Tibial artery (tissue), 4 donors: Measurements from ENCODE around the gene FUT4.
"Not testable (repeated sequence)": the region's sequence is repeated elsewhere in the genome, so short reads cannot be mapped to it uniquely, and the experiment has no call there.

Experiments
- DNase-seq, 2 donors: peaks; one replicate each; pipeline ENCODE4 v3.0.0-alpha.2; 2019
- H3K27ac ChIP-seq, 2 donors: fragments of 200-600 bp; sonication (generic) in 1 of 2; 1 replicate in 1 of 2; 2 replicates in 1 of 2; pipeline ENCODE4 v1.5.1; 2018 to 2019; ENCODE audit warnings: mild to moderate bottlenecking in 1 of 2
- H3K27me3 ChIP-seq, 2 donors: fragments of 200-600 bp; sonication (generic) in 1 of 2; one replicate each; pipeline versions ENCODE4 v1.5.1 to v1.6.0; 2016 to 2019
- H3K36me3 ChIP-seq, 3 donors: fragments of 200-600 bp; sonication (generic) in 2 of 3; one replicate each; pipeline ENCODE4 v1.5.1; 2016 to 2019; ENCODE audit warnings: mild to moderate bottlenecking in 2 of 3
- H3K4me1 ChIP-seq, 4 donors: fragments of 200-600 bp; sonication (generic) in 2 of 4; 1 replicate in 3 of 4; 2 replicates in 1 of 4; pipeline ENCODE4 v1.5.1; 2016 to 2019
- H3K4me3 ChIP-seq, 2 donors: fragments of 200-600 bp; sonication (generic) in 1 of 2; 1 replicate in 1 of 2; 2 replicates in 1 of 2; pipeline ENCODE4 v1.5.1; 2018 to 2019; ENCODE audit warnings: mild to moderate bottlenecking in 2 of 2
- H3K9me3 ChIP-seq, 3 donors: fragments of 200-600 bp; sonication (generic) in 1 of 3; one replicate each; pipeline ENCODE4 v1.5.1; 2016 to 2019
- intact Hi-C: fragments of 100-400 bp; cut with DNase I; formaldehyde crosslinking; loops from one replicate; pipeline ENCODE4 v1.15.0; 2023; ENCODE audit warnings: low total_unique reads
- TF ChIP-seq, protein P1 (sequence below), 2 experiments: fragments of 200-600 bp in 1 of 2; fragments of 450-650 bp in 1 of 2; IDR thresholded peaks; one replicate each; pipeline ENCODE4 v1.5.1; 2017 to 2019; ENCODE audit warnings: antibody characterized with exemption in 2 of 2, mild to moderate bottlenecking in 1 of 2, moderate library complexity in 1 of 2

Gene FUT4

DNA sequence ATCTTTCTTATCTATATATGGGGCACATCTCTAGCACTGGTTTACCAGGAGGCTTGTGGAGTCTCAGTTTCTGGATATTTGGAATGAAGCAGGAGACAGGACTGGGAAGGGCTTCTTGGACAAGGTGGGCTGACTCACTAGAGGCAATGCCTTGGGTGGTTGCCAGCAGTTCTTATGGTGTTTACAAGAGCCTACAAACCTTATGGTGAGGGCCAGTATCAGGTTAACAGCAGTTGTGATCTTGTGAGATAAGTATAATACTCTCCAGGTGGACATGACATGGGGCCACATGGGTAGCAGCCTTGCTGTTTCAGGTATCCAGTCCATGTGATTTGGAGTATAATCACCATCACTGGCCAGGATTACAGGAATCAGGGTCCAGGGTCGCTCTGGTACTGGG, 10.2 kb downstream of the FUT4 start:
- H3K27me3 ChIP-seq = no peaks in the 10 kb centered on the region
- no peak overlapping the region for H3K27ac ChIP-seq
- H3K4me3 ChIP-seq = no peak overlapping the region
- intact Hi-C loops = no loop called here
- H3K9me3 ChIP-seq = no peaks in the 10 kb centered on the region
- no peak for DNase-seq
- H3K4me1 ChIP-seq = peaks cover 0 to 35% (median 6%) of the 10 kb centered on the region in 4 donors
- H3K36me3 ChIP-seq = no peaks in the 10 kb centered on the region
- TF ChIP-seq, protein P1, sequence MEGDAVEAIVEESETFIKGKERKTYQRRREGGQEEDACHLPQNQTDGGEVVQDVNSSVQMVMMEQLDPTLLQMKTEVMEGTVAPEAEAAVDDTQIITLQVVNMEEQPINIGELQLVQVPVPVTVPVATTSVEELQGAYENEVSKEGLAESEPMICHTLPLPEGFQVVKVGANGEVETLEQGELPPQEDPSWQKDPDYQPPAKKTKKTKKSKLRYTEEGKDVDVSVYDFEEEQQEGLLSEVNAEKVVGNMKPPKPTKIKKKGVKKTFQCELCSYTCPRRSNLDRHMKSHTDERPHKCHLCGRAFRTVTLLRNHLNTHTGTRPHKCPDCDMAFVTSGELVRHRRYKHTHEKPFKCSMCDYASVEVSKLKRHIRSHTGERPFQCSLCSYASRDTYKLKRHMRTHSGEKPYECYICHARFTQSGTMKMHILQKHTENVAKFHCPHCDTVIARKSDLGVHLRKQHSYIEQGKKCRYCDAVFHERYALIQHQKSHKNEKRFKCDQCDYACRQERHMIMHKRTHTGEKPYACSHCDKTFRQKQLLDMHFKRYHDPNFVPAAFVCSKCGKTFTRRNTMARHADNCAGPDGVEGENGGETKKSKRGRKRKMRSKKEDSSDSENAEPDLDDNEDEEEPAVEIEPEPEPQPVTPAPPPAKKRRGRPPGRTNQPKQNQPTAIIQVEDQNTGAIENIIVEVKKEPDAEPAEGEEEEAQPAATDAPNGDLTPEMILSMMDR (IDR thresholded peaks at IDR 0.05) = no peak

DNA sequence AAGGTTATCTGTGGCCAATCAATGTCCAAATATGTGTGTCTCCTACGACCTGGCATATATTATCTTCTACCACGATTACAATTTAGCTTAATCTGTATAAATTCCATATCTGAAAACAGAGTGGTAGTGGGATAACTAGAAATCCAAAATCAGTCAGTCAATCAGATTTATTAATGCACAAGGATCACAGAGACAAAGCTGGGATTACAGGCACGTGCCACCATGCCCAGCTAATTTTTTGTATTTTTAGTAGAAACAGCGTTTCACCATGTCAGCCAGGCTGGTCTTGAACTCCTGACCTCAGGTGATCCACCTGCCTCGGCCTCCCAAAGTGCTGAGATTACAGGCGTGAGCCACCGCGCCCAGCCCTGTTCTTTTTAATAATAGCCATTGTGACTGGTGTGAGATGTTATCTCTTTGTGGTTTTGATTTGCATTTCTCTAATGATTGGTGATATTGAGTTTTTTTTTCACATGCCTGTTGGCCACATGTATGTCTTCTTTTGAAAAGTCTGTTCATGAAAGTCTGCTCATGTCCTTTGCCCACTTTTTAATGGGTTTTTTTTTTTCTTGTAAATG, 12.1 kb downstream of the FUT4 start:
- DNase-seq, H3K27me3 ChIP-seq, H3K36me3 ChIP-seq, H3K9me3 ChIP-seq, intact Hi-C loops, H3K27ac ChIP-seq, H3K4me3 ChIP-seq: not testable (repeated sequence)
- peaks cover 0 to 31% (median 2%) of the 10 kb centered on the region in 4 donors for H3K4me1 ChIP-seq

DNA sequence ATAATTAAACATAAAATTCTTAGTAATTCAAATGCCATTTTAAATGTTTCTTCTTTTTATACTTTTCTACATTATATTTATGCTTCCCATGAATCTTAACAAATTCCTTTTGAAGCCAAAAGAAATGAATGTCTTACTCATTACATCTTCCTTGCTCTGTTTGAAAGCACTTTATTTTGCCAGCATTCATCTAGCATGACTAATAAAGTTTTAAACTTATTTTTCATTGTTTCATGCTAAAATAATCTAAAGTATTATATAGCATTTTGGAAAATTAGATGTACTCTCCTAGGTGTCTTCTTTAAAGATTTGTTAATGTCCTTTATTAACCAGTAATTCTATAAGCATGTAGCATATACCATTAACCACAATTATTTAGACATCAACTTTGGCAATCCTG, 13.7 kb downstream of the FUT4 start:
- no peak overlapping the region for H3K4me3 ChIP-seq
- peaks cover 0 to 31% (median 2%) of the 10 kb centered on the region in 4 donors for H3K4me1 ChIP-seq
- no peaks in the 10 kb centered on the region for H3K27me3 ChIP-seq
- H3K27ac ChIP-seq = peak overlapping the region in 1 of 2 donors; percentile 24
- TF ChIP-seq, protein P1 (IDR thresholded peaks at IDR 0.05) = no peak
- intact Hi-C loops = no loop called here
- no peak for DNase-seq
- no peaks in the 10 kb centered on the region for H3K36me3 ChIP-seq
- H3K9me3 ChIP-seq = no peaks in the 10 kb centered on the region

DNA sequence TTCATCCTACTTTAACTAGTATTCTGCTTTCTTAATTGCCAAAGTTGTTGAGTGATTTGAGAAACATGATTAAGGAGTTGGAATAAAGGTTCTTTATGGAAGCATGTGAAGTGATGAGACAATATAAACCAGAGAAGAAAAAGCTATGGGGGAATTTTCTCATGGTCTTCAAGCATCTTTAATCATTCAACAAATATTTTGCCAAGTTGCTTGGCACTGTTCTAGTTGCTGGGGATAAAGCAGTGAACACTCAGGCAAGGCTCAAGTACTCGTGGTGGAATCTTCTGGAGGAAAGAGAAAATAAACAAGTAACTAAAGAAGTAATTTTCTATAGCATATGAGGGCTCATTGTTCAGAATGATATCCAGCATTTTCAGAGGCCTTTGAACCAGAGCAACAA, 14.3 kb downstream of the FUT4 start:
- intact Hi-C loops = no loop called here
- Histone ChIP-seq H3K36me3 (no peaks in the 10 kb centered on the region), H3K27ac (no peak overlapping the region), H3K4me3 (no peak overlapping the region), H3K4me1 (peaks cover 0 to 34% (median 4%) of the 10 kb centered on the region in 4 donors), H3K9me3 (no peaks in the 10 kb centered on the region), H3K27me3 (no peaks in the 10 kb centered on the region)
- DNase-seq = no peak
- TF ChIP-seq, protein P1 (IDR thresholded peaks at IDR 0.05) = no peak

DNA sequence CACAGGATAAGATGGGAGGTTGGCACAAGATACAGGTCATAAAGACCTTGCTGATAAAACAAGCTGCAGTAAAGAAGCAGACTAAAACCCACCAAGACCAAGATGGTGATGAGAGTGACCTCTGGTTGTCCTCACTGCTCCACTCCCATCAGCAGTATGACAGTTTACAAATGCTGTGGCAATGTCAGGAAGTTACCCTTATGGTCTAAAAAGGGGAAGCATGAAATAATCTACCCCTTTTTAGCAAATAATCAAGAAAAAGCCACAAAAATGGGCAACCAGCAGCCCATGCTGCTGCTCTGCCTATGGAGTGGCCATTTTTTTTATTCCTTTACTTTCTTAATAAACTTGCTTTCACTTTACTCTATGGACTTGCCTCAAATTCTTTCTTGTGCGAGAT, 14.7 kb downstream of the FUT4 start:
- H3K4me1 ChIP-seq = peaks cover 0 to 39% (median 5%) of the 10 kb centered on the region in 4 donors
- DNase-seq = no peak
- intact Hi-C loops = no loop called here
- TF ChIP-seq, protein P1 (IDR thresholded peaks at IDR 0.05) = no peak
- no peaks in the 10 kb centered on the region for H3K27me3 ChIP-seq
- no peak overlapping the region for H3K27ac ChIP-seq
- no peak overlapping the region for H3K4me3 ChIP-seq
- no peaks in the 10 kb centered on the region for H3K9me3 ChIP-seq
- H3K36me3 ChIP-seq = no peaks in the 10 kb centered on the region

DNA sequence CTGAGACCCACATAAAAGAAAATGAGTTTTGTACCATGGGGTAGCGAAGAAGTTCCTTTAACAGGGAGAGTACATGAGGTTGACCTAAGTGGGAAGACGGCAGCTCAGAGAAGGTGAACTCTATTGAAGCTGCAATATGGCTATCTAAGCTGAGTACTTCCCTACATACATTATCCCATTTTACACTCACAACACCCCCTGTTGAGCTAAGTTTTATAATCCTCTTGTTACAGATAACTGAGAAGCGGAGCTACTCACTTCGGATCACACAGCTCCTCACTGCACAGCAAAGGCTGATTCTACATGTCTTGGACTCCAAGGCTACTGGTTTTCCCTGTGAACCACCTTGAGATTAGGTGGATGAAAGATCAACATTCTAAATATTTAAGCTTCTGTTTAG, 15.2 kb downstream of the FUT4 start:
- no peak overlapping the region for H3K27ac ChIP-seq
- H3K9me3 ChIP-seq = no peaks in the 10 kb centered on the region
- H3K4me3 ChIP-seq = no peak overlapping the region
- intact Hi-C loops = no loop called here
- H3K27me3 ChIP-seq = no peaks in the 10 kb centered on the region
- H3K4me1 ChIP-seq = peaks cover 0 to 44% (median 5%) of the 10 kb centered on the region in 4 donors
- H3K36me3 ChIP-seq = no peaks in the 10 kb centered on the region
- no peak for DNase-seq
- TF ChIP-seq, protein P1 (IDR thresholded peaks at IDR 0.05) = no peak
